Stimulated activated CD4-positive, alpha-beta T cell treated with anti-CD3 and anti-CD28 coated beads, TNF-alpha, amount 100 ng/mL, for 48 hours (primary cell): Measurements from ENCODE around the gene RAB3IP.

Experiments
- DNase-seq, 3 donors: peaks; one replicate each; pipeline ENCODE4 v3.0.0-alpha.2; 2020; ENCODE audit warnings: low read depth in 3 of 3

The RAB3IP gene, protein sequence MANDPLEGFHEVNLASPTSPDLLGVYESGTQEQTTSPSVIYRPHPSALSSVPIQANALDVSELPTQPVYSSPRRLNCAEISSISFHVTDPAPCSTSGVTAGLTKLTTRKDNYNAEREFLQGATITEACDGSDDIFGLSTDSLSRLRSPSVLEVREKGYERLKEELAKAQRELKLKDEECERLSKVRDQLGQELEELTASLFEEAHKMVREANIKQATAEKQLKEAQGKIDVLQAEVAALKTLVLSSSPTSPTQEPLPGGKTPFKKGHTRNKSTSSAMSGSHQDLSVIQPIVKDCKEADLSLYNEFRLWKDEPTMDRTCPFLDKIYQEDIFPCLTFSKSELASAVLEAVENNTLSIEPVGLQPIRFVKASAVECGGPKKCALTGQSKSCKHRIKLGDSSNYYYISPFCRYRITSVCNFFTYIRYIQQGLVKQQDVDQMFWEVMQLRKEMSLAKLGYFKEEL

GRCh38 chr12:69738351-69739286 lies at the start of gene RAB3IP:
Gene RAB3IP, plus strand, starts transcription at chr12:69738860. Its CDS starts 16,549 bp downstream, at chr12:69755409.
- peak; percentile 86 to 95 (median 87) for DNase-seq

GRCh38 chr12:69689638-69690037 lies 49.0 kb upstream of the RAB3IP start:
- DNase-seq: no peak

DNA sequence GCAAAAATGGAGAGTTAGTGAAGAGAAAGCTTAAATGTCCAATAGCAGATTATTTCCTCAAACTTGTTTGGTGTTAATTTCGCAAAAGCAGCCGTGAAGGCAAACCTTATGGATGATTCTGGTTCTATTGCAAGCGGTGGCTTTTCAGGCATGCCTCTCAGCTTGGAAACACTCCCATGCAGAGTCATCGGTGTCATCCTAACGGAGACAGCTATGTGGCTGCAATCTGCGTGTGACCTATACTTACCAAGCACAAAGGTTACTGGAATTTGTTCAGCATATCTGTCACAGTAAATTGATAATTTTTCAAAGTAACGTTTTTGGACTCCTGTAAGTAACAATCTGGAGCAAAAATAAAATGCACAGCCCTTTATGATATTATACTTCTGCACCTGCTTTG lies 44.5 kb upstream of the RAB3IP start:
- DNase-seq: no peak

- no peak for DNase-seq
Observed at GRCh38 chr12:69698054-69698453, 40.6 kb upstream of the RAB3IP start.

DNA sequence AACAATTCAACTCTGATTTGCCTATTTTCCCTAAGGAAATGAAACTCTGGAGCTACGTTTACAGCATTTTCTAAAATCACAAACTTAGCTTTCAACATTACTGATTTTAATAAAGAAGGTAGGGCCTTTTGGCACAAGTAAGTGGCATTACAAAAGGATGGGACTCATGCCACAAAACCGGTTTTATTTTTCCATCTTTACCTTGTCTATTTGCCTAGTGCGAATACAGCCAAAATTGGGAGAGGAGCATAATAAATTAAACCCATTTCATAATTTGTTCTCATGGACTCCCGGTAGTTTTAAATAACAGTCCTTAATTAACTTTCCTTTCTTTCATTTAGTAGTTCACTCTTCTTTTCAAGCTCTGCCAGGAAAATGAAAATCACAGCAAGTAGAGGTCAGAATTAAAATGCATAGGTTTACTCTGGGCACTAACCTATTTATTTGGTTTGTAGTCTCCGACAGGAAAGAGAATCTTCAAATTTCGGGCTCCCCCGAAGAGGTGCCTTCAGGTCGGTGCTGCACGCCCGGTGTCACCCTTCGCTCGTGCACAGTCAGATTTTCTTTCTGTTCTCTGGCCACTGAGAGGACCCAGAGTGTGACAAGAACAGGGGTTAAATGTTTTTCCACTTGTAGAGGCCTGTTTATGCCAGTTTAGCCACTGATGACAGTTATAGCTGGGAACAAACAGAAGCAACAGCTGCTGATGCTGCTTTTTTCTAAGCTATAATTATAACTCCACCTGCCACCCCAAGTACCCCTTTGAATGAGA lies 39.7 kb upstream of the RAB3IP start, which contains the start of gene BEST3:
Gene BEST3 (minus strand): TSS at position 535 of the 772 bp plus-strand sequence. CDS start 1,505 bp downstream, outside the sequence.
- no peak for DNase-seq

- DNase-seq: no peak
Observed at GRCh38 chr12:69701826-69702225, 36.8 kb upstream of the RAB3IP start.

- no peak for DNase-seq
Observed at GRCh38 chr12:69703146-69703642, 35.5 kb upstream of the RAB3IP start.

- no peak for DNase-seq
Observed at GRCh38 chr12:69704357-69704756, 34.3 kb upstream of the RAB3IP start.

- DNase-seq: no peak
Observed at GRCh38 chr12:69708649-69709048, 30.0 kb upstream of the RAB3IP start.

GRCh38 chr12:69712826-69713225 lies 25.8 kb upstream of the RAB3IP start:
- DNase-seq: no peak

- DNase-seq: no peak
Observed at GRCh38 chr12:69714542-69714941, 24.1 kb upstream of the RAB3IP start.

DNA sequence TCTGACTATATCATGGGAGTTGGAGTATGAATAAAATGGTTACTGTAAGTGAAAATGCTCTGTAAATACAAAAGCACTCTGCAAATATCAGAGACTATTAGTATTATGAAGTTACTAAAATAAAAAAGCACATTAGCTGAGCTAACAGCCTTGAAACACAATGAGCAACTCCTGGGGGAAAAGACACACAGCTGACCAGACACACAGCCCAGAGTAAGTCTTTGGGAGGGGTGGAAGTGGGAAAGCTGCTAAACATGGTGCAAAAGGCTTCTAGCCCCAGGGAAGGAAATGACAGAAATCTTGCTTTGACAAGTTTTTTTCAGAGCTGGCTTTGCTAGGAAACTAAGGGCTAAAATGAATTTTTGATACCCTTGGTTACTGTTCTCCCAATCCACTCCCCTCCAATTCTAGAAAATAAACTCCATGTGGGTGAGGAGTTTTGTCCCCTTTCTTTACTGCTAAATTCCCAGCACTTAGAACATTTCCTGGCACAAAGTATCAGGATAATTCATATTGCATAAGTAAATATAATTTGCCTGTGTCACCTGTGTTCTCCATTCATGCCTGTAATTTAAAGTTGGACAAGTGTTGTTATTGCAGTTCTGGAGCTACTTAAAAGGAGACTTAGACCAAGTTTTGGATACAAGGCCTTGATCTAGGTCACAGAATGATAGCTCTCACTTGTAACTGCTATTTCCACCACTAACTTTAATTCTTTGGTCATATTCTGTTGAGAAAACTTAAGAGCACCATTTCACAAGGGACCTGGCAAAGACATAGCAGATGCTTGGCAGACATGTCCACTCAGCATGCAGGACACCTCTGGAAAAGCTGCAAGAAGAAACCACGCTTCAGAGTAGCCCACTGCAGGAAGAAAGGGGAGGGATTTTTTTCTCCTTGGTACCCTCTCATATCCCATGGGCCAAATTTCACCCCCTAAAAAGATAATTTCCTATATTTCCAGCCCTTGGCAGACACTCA lies 19.0 kb upstream of the RAB3IP start:
- no peak for DNase-seq

- no peak for DNase-seq
Observed at GRCh38 chr12:69720750-69721149, 17.9 kb upstream of the RAB3IP start.

DNA sequence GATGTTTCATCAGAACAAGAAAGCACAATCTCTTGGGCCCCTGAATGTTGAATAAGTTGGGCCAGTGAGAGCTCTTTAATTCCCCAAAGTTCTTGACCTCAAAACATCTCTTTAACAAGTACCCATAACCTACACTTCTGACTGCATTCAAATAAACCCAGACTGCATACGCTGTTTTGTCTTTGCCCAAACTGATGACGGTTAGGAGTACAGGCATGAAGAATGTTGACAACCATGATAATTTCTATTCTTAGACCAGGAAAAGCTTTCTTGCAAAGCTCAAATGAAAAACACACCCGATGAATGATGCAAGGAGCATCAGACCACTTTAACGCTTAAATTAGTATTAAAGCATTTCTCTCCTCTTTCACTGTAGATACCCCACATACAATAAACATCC lies 11.7 kb upstream of the RAB3IP start:
- DNase-seq: no peak

GRCh38 chr12:69732088-69732487 lies 6.6 kb upstream of the RAB3IP start:
- DNase-seq: no peak

DNA sequence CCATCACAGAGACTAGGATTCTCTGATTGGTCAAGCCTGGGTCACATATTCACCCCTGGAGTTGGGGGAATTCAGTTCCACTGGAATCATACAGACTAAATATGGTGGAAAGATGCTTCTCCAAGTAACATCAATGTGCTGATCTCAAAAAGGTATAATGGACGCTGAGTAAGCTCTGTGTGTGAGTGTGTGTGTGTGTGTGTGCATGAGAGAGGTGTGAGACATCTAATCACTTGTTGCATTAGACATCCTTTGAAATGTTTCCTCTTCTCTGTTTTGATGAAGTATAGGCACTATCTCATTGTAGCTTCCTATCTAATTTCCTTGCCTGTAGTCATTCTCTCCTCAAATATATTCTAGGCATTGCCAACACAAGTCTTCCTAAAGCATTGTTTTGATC lies 5.0 kb upstream of the RAB3IP start:
- DNase-seq: no peak

DNA sequence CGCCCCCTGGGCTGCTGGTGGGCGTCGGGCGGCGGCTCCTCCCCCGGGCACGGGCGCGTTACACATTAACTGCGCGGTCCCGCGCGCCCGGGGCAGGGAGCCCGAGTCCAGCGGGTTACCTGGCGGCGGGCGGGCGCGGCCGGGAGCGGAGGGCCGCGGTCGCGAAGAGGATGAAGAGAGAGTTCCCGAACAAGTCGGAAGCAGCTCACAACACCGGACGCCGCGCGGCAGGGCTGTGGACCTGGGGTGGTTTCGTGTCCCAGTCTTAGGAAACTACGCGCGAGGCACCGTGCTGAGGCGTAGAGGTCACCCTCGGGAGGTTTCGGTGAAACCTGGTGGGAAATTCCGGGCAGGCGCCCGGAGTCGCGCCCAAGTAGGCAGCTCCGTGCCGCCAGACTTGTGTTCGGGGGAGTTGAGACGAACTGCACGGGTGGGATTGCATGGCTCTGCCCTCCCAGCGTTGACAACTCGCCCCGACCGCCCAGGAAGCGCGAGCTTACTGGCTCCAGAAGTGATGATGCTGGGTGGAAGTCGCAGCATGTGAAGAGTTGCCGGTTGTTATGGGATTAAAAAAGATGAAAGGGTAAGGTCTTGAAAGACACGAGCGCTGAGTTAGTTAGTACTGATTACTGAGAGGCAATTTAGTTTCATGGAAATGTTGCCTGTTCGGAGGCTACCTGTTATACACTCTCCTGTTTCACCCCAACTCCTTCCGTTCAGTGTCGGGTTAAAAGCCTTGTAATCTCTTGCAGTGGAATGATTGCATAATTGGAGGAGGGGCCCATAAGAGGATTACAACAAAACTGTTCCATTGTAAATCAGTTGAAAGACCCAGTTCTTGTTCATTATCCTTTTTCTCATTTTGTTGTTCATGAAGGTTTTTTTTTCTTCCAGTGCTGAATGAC lies 879 bp downstream of the RAB3IP start:
- DNase-seq: peak; percentile 15 to 34 (median 26)

DNA sequence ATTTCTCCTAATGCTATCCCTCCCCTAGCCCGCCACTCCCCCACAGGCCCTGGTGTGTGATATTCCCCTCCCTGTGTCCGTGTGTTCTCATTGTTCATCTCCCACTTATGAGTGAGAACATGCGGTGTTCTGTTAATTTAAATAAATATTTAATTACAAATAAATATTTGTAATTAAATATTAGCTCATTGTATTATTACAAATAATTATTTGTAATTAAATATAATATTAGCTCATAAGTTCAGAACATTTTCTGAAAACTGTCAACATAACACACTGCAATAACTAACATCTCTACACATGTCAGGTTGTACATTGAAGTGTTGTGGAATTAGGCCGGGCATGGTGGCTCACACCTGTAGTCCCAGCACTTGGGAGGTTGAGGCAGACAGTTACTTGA lies 5.4 kb downstream of the RAB3IP start:
- no peak for DNase-seq

- DNase-seq: no peak
Observed at GRCh38 chr12:69751476-69751875, 12.8 kb downstream of the RAB3IP start.
